WTC11 (cell line): ENCODE data around the gene GRM7. TPM values are rescaled to one million over a fixed set of nuclear protein-coding genes. Genes with fewer than 3 reads are reported as not detected.

Experiments used
- ATAC-seq: fragments of 200-7000 bp; cut with Tn5 transposase; 2 replicates; pipeline ENCODE4 v1.10.0; 2021; ENCODE audit warnings: mild to moderate bottlenecking, moderate library complexity
- CTCF ChIA-PET: fragments of 300-600 bp; sonication (Branson Sonifier 250); formaldehyde crosslinking; loops from one replicate; lab custom pipeline; 2021; ENCODE audit warnings: antibody characterized with exemption; lab: Charles Lee
- POLR2A ChIA-PET: fragments of 350-600 bp; sonication (Branson Sonifier 250); formaldehyde crosslinking; loops from one replicate; lab custom pipeline; 2021; ENCODE audit warnings: antibody characterized with exemption; lab: Charles Lee
- DNase-seq: peaks from one replicate; pipeline ENCODE4 v3.0.0; 2021; ENCODE audit warnings: low spot score
- H3K27ac Mint-ChIP-seq: 2 replicates; pipeline ENCODE4 v1.8.0; 2021; ENCODE audit warnings: mixed read lengths
- H3K27me3 Mint-ChIP-seq: 2 replicates; pipeline ENCODE4 v1.8.0; 2021; ENCODE audit warnings: low read depth, mild to moderate bottlenecking, moderate library complexity, mixed read lengths
- H3K36me3 Mint-ChIP-seq: 2 replicates; pipeline ENCODE4 v1.8.0; 2021; ENCODE audit warnings: mixed read lengths
- H3K4me1 Mint-ChIP-seq: 2 replicates; pipeline ENCODE4 v1.8.0; 2022; ENCODE audit warnings: mixed read lengths
- H3K4me3 Mint-ChIP-seq: 2 replicates; pipeline ENCODE4 v1.8.0; 2021; ENCODE audit warnings: mild to moderate bottlenecking, moderate library complexity, mixed read lengths
- H3K9me3 Mint-ChIP-seq: 2 replicates; pipeline ENCODE4 v1.8.0; 2021; ENCODE audit warnings: mixed read lengths
- CDX4 ChIP-seq: fragments of 250-450 bp; sonication (Bioruptor Pico); IDR thresholded peaks from 2 replicates; pipeline ENCODE4 v1.9.0; 2021; ENCODE audit warnings: moderate library complexity, mild to moderate bottlenecking, inconsistent platforms, borderline replicate concordance
- CREM ChIP-seq: sonication (generic); formaldehyde crosslinking; IDR thresholded peaks from 2 replicates; pipeline ENCODE4 v1.8.1; 2022; ENCODE audit warnings: mild to moderate bottlenecking, missing genetic modification reagents, moderate library complexity
- ELF4 ChIP-seq: sonication (generic); formaldehyde crosslinking; IDR thresholded peaks from 2 replicates; pipeline ENCODE4 v1.8.1; 2022; ENCODE audit warnings: low read depth, mild to moderate bottlenecking, moderate library complexity, missing genetic modification reagents
- GABPB1 ChIP-seq: sonication (generic); formaldehyde crosslinking; IDR thresholded peaks from 2 replicates; pipeline ENCODE4 v1.8.1; 2023; ENCODE audit warnings: mild to moderate bottlenecking, missing genetic modification reagents
- HMGXB4 ChIP-seq: sonication (generic); formaldehyde crosslinking; IDR thresholded peaks from 2 replicates; pipeline ENCODE4 v1.8.1; 2023; ENCODE audit warnings: mild to moderate bottlenecking, moderate library complexity, missing genetic modification reagents
- MXD4 ChIP-seq: fragments of 250-450 bp; sonication (Bioruptor Pico); IDR thresholded peaks from 2 replicates; pipeline ENCODE4 v1.8.0; 2021; ENCODE audit warnings: mild to moderate bottlenecking, moderate library complexity, borderline replicate concordance
- NFE2L1 ChIP-seq: sonication (generic); formaldehyde crosslinking; IDR thresholded peaks from 2 replicates; pipeline ENCODE4 v1.8.1; 2023; ENCODE audit warnings: missing genetic modification reagents
- NR2C2 ChIP-seq: sonication (generic); formaldehyde crosslinking; IDR thresholded peaks from 2 replicates; pipeline ENCODE4 v1.8.0; 2022; ENCODE audit warnings: mild to moderate bottlenecking, missing genetic modification reagents
- NR3C1 ChIP-seq: sonication (generic); formaldehyde crosslinking; conservative IDR thresholded peaks from 2 replicates; pipeline ENCODE4 v1.8.1; 2023; ENCODE audit warnings: low read depth, mild to moderate bottlenecking, missing genetic modification reagents
- SMAD4 ChIP-seq: sonication (generic); formaldehyde crosslinking; IDR thresholded peaks from 2 replicates; pipeline ENCODE4 v1.8.0; 2022; ENCODE audit warnings: mild to moderate bottlenecking, missing genetic modification reagents
- STAT6 ChIP-seq: sonication (generic); formaldehyde crosslinking; conservative IDR thresholded peaks from 2 replicates; pipeline ENCODE4 v1.8.1; 2023; ENCODE audit warnings: mild to moderate bottlenecking, low read depth, missing genetic modification reagents, moderate library complexity
- TP53 ChIP-seq: sonication (generic); formaldehyde crosslinking; IDR thresholded peaks from 2 replicates; pipeline ENCODE4 v1.8.1; 2023; ENCODE audit warnings: mild to moderate bottlenecking, missing genetic modification reagents
- ZNF138 ChIP-seq: sonication (generic); formaldehyde crosslinking; conservative IDR thresholded peaks from 2 replicates; pipeline ENCODE4 v1.8.1; 2022; ENCODE audit warnings: mild to moderate bottlenecking, moderate library complexity, missing genetic modification reagents
- ZNF232 ChIP-seq: sonication (generic); formaldehyde crosslinking; IDR thresholded peaks from 2 replicates; pipeline ENCODE4 v1.8.0; 2022; ENCODE audit warnings: mild to moderate bottlenecking, missing genetic modification reagents
- ZNF416 ChIP-seq: fragments of 250-450 bp; sonication (Bioruptor Pico); IDR thresholded peaks from 2 replicates; pipeline ENCODE4 v1.9.0; 2021; ENCODE audit warnings: mild to moderate bottlenecking, inconsistent platforms
- total RNA-seq: library from RNA; stranded (reverse); gene quantifications from 3 replicates; pipeline ENCODE4 v1.2.3, GENCODE V29; 2021
- TF ChIP-seq, protein P1 (sequence below): sonication (generic); formaldehyde crosslinking; IDR thresholded peaks from 2 replicates; pipeline ENCODE4 v1.8.0; 2022; ENCODE audit warnings: mild to moderate bottlenecking, missing genetic modification reagents
- TF ChIP-seq, protein P2 (sequence below): sonication (generic); formaldehyde crosslinking; IDR thresholded peaks from 2 replicates; pipeline ENCODE4 v1.8.1; 2023; ENCODE audit warnings: mild to moderate bottlenecking, missing genetic modification reagents, moderate library complexity
- TF ChIP-seq, protein P3 (sequence below): sonication (generic); formaldehyde crosslinking; IDR thresholded peaks from 2 replicates; pipeline ENCODE4 v1.8.0; 2022; ENCODE audit warnings: mild to moderate bottlenecking, missing genetic modification reagents

GRM7 gene
- total RNA-seq, 1 experiment from 2014 or later: 0.42 TPM

DNA sequence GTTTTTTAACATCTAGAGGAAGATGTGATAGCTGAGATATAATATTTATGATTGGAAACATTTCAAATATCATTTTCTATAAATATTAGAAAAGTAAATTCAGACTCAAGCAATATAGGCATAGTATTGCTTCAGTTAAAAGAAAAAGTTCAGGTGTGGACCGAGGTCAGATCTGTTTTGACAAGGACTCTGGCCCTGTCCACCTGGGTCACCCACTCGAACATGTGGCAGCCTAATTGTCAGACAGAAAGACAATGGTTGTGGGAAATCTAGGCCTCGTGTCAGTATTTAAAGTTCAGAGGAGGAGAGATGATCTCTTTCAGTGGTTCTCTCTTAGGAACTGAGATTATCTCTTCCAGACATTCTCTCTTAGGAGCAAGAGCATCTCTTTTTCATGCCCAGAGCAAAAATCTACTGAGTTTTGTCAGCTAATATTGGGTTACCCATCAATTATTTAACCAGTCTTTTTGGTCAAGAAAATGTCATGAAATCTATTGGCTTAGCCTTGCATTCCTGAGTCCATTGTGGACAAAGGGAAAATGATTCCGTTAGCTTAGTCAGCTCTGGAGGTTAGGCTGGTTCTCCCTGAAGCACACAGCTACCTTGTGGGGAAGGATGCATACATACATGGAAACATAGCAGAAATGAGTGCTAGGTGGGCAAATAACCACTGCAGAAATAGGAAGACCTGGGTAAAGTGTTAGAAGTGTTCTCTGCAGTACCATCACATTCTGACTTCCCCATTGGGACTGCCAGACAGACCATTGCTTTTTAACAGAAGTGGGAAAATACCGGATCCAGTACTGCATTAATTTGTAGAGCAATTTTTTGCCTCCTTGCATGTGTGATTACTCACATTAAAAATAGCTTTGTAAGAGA is 343.3 kb downstream of the GRM7 start:
- no peak for DNase-seq
- no peak for ATAC-seq
- Mint-ChIP-seq H3K27me3 (no peaks in the 10 kb centered on the region; the same call in 1 of the 2 replicates), H3K36me3 (no peaks in the 10 kb centered on the region; the same call in 1 of the 2 replicates), H3K4me3 (no peak overlapping the region), H3K9me3 (peaks cover 14% of the 10 kb centered on the region), H3K27ac (no peak overlapping the region), H3K4me1 (peaks cover 9% of the 10 kb centered on the region)
- ChIA-PET POLR2A (no interaction called here), CTCF (no interaction called here)
- TF ChIP-seq ELF4 (CRISPR knock-in tag) (no peak), CREM (CRISPR knock-in tag) (no peak), ZNF416 (CRISPR knock-in tag) (no peak)

GRCh38 chr3:7204848-7205156 is 343.9 kb downstream of the GRM7 start:
- peaks cover 9% of the 10 kb centered on the region for H3K9me3 Mint-ChIP-seq
- peaks cover 9% of the 10 kb centered on the region for H3K4me1 Mint-ChIP-seq
- ATAC-seq (no peak), DNase-seq (no peak)
- H3K27me3 Mint-ChIP-seq: no peaks in the 10 kb centered on the region; the same call in 1 of the 2 replicates
- POLR2A ChIA-PET: no interaction called here
- no peaks in the 10 kb centered on the region; the same call in 1 of the 2 replicates for H3K36me3 Mint-ChIP-seq
- CTCF ChIA-PET: no interaction called here
- no peak overlapping the region for H3K27ac Mint-ChIP-seq
- TF ChIP-seq ZNF232 (CRISPR knock-in tag) (no peak), MXD4 (no peak), NR2C2 (CRISPR knock-in tag) (no peak), STAT6 (CRISPR knock-in tag) (no peak)
- TF ChIP-seq, protein P1, sequence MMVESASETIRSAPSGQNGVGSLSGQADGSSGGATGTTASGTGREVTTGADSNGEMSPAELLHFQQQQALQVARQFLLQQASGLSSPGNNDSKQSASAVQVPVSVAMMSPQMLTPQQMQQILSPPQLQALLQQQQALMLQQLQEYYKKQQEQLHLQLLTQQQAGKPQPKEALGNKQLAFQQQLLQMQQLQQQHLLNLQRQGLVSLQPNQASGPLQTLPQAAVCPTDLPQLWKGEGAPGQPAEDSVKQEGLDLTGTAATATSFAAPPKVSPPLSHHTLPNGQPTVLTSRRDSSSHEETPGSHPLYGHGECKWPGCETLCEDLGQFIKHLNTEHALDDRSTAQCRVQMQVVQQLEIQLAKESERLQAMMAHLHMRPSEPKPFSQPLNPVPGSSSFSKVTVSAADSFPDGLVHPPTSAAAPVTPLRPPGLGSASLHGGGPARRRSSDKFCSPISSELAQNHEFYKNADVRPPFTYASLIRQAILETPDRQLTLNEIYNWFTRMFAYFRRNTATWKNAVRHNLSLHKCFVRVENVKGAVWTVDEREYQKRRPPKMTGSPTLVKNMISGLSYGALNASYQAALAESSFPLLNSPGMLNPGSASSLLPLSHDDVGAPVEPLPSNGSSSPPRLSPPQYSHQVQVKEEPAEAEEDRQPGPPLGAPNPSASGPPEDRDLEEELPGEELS: no peak
- TF ChIP-seq, protein P2, sequence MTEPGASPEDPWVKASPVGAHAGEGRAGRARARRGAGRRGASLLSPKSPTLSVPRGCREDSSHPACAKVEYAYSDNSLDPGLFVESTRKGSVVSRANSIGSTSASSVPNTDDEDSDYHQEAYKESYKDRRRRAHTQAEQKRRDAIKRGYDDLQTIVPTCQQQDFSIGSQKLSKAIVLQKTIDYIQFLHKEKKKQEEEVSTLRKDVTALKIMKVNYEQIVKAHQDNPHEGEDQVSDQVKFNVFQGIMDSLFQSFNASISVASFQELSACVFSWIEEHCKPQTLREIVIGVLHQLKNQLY (CRISPR knock-in tag): no peak
- H3K4me3 Mint-ChIP-seq: no peak overlapping the region

DNA sequence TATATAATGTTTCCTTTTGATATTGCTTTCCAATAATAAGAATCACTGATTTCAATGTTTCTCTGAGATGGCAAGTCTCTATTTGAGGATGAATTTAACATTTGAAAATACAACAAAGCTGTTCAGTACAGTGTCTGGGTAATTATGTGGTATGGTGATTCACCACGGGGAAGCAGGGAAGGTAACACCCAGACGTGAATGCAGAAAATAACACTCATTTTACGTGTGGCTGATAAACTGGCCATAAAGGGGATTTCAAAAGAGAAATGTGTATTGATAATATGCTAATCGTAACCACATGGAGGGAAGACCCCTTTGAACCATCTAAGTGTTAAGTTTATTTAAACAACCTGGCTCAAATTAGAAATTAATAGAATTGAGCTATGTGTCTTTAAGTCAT is 344.6 kb downstream of the GRM7 start:
- no peak overlapping the region for H3K4me3 Mint-ChIP-seq
- TF ChIP-seq NR3C1 (CRISPR knock-in tag) (no peak), SMAD4 (CRISPR knock-in tag) (no peak), ZNF138 (CRISPR knock-in tag) (no peak), NFE2L1 (CRISPR knock-in tag) (no peak), GABPB1 (no peak), TP53 (CRISPR knock-in tag) (no peak), HMGXB4 (CRISPR knock-in tag) (no peak), CDX4 (no peak), STAT6 (CRISPR knock-in tag) (no peak)
- TF ChIP-seq, protein P3, sequence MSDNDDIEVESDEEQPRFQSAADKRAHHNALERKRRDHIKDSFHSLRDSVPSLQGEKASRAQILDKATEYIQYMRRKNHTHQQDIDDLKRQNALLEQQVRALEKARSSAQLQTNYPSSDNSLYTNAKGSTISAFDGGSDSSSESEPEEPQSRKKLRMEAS (CRISPR knock-in tag): no peak
- TF ChIP-seq, all 79 proteins: peak for 0
- ChIA-PET CTCF (no interaction called here), POLR2A (no interaction called here)
- no peak overlapping the region for H3K27ac Mint-ChIP-seq
- no peaks in the 10 kb centered on the region; the same call in 1 of the 2 replicates for H3K27me3 Mint-ChIP-seq
- no peak for DNase-seq
- H3K36me3 Mint-ChIP-seq: no peaks in the 10 kb centered on the region
- peaks cover 6% of the 10 kb centered on the region for H3K9me3 Mint-ChIP-seq
- H3K4me1 Mint-ChIP-seq: peaks cover 9% of the 10 kb centered on the region
- ATAC-seq: no peak
